GM18508 (cell line): ENCODE results near the gene ARHGAP26.
"Not testable (repeated sequence)": the region's sequence is repeated elsewhere in the genome, so short reads cannot be mapped to it uniquely, and the experiment has no call there.

Experiments used
- ATAC-seq: cut with Tn5 transposase; IDR thresholded peaks from one replicate; pipeline ENCODE4 v1.9.1; 2021; ENCODE audit warnings: moderate number of reproducible peaks; ENCODE audit not compliant: insufficient read depth, unreplicated experiment

Gene ARHGAP26

DNA sequence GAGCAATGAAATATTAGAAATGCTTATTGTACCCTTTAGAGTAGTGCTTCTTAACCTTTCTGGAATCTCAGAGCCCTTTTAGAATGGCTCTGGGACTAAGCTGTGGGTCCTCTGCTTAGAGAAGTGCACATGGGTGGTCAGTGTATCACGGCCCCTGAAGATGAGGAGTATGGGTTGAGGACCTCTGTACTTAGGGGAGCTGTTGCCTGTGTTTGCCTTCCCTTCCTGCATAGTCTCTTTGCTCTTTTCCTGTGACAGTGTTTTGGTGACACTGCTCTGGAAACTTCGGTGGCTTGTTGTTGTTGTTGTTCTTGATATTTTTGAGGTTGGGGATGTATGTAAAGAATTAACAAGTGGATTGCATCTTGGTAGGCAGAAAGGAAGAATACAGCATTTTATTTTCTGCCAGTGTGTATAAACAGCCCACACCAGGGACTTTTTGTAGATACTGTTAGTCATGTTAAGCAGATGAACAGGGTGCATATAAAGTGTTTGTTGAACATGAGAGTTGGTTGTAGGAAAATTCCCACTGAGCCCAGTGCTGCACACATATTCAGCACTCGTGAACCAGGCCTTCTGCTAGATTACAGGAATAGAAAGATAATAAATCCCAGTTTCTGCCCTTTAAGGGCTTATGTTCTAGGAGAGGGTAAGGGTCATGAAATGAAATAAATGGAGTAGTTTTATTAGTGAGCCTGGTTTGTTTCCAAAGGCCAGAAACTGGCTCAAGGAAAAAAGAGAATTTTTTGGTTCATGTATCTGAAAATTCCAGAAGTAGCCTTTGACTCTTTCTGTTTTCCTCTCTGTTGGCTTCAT, 199.7 kb downstream of the ARHGAP26 start:
- no peak for ATAC-seq

GRCh38 chr5:142970440-142971030, 200.4 kb downstream of the ARHGAP26 start:
- no peak for ATAC-seq

DNA sequence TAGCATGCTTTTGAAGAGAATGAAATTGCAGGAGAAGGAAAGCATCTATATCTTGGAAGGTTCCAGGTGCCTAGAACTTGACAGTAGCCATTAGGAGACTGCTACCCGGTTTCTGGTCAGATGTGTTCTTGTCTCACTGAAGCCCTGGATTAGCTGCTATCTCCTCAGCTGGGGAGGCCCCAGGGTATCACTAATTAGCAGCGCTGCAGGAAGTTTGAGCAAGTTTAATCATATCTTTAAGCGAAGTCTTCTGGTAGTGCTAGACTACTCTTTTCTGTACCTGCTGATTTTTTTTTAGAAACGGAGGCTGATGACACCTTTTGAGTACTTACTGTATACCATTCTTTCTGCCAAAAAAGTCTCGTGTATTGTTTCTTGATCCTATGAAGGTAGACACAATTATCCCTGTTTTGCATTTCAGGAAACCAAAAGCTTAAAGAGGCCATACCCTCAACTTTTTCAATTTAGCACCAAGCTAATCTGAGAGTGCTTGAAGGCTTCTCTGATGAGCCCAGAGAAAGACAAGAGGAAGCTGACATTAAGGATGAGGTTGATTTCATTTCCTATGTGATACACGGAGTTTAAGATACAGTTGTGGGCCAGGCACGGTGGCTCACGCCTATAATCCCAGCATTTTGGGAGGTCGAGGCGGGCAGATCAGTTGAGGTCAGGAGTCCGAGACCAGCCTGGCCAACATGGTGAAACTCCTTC, 201.3 kb downstream of the ARHGAP26 start:
- no peak for ATAC-seq

- ATAC-seq, result no peak
Observed at GRCh38 chr5:142972064-142972570, 201.9 kb downstream of the ARHGAP26 start.

DNA sequence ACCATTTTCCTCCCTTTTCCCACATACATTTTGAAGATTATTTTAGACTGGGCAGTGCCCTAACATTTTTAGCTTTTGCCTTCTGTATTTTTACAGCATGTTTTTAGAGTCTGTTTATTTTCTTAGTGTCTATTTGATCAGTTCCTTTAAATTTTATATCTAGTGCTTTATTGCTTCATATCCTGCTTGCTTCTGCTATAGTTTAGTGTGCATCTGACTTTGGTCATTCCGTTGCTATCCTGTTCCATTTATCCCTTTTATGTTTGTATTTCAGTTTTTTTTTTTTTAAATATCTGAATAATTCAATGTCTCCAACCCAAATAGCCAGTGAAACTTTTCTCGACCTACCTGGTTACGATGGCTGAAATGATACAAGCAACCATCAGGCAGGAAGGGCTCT, 203.8 kb downstream of the ARHGAP26 start:
- no peak for ATAC-seq

GRCh38 chr5:142974409-142974808, 204.2 kb downstream of the ARHGAP26 start:
- ATAC-seq, result no peak

GRCh38 chr5:142976861-142977260, 206.7 kb downstream of the ARHGAP26 start:
- no peak for ATAC-seq

DNA sequence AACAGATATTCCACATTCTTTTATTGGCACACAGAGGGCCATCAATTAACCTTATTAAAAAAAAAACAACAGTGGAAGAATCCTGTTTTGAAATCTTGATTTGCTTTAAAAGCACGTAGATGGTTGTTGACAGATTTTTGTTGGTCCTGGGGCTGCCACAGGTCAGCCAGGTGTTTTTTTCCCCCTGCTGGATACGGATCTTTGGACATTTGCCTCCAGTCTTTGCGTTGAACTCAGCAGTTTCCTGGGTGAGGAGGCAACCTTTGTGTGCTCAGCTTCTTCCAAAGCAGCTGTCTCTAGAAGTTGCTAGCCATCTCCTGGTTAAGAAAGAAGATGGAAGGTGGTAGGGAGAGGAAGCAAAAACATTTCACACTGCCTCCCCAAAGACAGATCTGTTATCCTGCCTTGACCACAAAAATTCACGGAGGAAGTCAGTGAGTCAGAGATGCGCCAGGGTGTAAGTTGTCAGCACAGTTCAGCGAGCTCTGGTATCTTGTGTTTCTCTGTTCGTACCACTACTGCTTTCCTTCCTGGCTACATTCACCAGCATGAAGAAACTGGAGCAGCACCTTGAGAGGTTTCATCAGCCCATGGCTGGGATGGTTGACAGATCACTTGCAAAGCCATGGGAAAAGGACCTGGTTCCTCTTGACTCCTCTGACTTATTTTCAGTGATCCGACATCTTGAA, 207.3 kb downstream of the ARHGAP26 start:
- ATAC-seq, result peak; percentile 55

DNA sequence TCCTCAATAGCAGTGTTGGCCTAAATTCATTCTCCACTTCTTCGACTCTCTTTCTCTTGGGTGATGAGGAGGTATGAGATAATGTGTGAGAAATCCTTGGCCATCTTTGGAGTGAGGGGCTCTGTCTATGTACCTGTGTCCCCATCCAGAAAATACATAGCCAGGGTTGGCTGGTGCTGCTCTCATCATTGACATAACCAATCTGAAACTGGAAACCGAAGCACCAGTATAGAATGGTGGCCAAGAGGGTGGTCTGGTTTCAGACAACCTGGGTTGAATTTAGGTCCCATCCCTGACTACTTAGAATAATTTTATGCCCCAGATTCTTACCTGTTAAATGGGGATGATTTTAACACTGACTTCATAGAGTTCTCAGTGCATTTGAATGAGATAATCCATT, 208.1 kb downstream of the ARHGAP26 start:
- no peak for ATAC-seq

GRCh38 chr5:142978726-142979125, 208.5 kb downstream of the ARHGAP26 start:
- ATAC-seq, result no peak

DNA sequence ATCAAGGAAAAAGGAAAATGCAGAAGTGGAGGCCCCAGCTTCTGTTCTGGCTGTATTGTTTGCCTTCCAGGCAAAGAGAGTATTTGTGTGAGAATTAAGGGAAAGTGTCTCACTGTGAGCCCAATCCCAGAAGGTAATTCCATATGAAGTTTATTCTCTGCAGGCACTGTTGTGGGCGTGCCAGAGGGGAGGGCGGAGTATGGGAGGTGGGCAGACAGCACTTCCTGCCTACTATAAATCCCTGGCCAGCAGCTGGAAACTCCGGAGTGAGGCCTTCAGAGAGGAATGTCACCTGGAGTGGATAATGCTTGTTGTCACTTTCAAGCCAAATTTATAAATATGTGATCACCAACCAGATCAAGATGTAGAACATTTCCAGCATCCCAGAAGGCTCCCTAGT, 209.5 kb downstream of the ARHGAP26 start:
- ATAC-seq, result no peak

GRCh38 chr5:142981475-142981874, 211.3 kb downstream of the ARHGAP26 start:
- no peak for ATAC-seq

GRCh38 chr5:142981886-142982820, 212.0 kb downstream of the ARHGAP26 start:
- ATAC-seq, result no peak

GRCh38 chr5:142982821-142983200, 212.6 kb downstream of the ARHGAP26 start:
- ATAC-seq, result no peak

- no peak for ATAC-seq
Observed at GRCh38 chr5:142984011-142984410, 213.8 kb downstream of the ARHGAP26 start.

DNA sequence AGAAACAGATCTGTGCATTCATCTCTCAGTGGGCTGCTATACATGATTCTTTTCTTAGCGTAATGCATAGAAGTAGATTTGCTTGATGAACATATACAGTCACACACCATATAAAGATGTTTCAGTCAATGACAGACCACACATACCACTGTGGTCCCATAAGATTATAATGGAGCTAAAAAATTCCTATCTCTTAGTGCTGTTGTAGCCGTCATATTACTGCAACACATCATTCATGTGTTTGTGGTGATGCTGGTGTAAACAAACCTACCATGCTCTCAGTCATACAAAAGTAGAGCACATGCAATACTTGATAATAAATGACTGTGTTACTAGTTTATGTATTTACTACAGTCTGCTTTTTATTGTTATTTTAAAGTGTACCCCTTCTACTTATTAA, 214.3 kb downstream of the ARHGAP26 start:
- ATAC-seq, result no peak

- ATAC-seq, result not testable (repeated sequence)
Observed at GRCh38 chr5:142989270-142989669, 219.1 kb downstream of the ARHGAP26 start.

- not testable (repeated sequence) for ATAC-seq
Observed at GRCh38 chr5:142990073-142990472, 219.9 kb downstream of the ARHGAP26 start.

- ATAC-seq, result no peak
Observed at GRCh38 chr5:142994218-142994617, 224.0 kb downstream of the ARHGAP26 start.
